Activated CD8-positive, alpha-beta T cell treated with anti-CD3 and anti-CD28 coated beads for 36 hours (primary cell): ENCODE results near the gene ESPL1. TPM values are rescaled to one million over a fixed set of nuclear protein-coding genes. Genes with fewer than 3 reads are reported as not detected.
"Not testable (repeated sequence)": the region's sequence is repeated elsewhere in the genome, so short reads cannot be mapped to it uniquely, and the experiment has no call there.

Experiments
- ATAC-seq: fragments of 200-7000 bp; cut with Tn5 transposase; one replicate; pipeline ENCODE4 v1.10.0; 2021; ENCODE audit warnings: mild to moderate bottlenecking, moderate library complexity
- CTCF ChIA-PET: fragments of 350-600 bp; sonication (Branson Sonifier 250); formaldehyde crosslinking; loops from one replicate; lab custom pipeline; 2021; ENCODE audit warnings: antibody characterized with exemption; lab: Charles Lee
- POLR2A ChIA-PET: fragments of 350-600 bp; sonication (Branson Sonifier 250); formaldehyde crosslinking; loops from one replicate; lab custom pipeline; 2021; ENCODE audit warnings: antibody characterized with exemption; lab: Charles Lee
- DNase-seq: peaks from one replicate; pipeline ENCODE4 v3.0.0-alpha.2; 2020
- H3K27ac Mint-ChIP-seq: one replicate; pipeline ENCODE4 v1.8.0; 2021; ENCODE audit warnings: mild to moderate bottlenecking, mixed read lengths
- H3K27me3 Mint-ChIP-seq: one replicate; pipeline ENCODE4 v1.8.0; 2021; ENCODE audit warnings: mixed read lengths
- H3K36me3 Mint-ChIP-seq: one replicate; pipeline ENCODE4 v1.8.0; 2021; ENCODE audit warnings: low read depth, mixed read lengths
- H3K4me1 Mint-ChIP-seq: one replicate; pipeline ENCODE4 v1.8.0; 2021; ENCODE audit warnings: low read depth, mixed read lengths
- H3K4me3 Mint-ChIP-seq: one replicate; pipeline ENCODE4 v1.8.0; 2021; ENCODE audit warnings: mild to moderate bottlenecking, moderate library complexity, mixed read lengths
- H3K9me3 Mint-ChIP-seq: one replicate; pipeline ENCODE4 v1.8.0; 2021; ENCODE audit warnings: mixed read lengths
- intact Hi-C: fragments of 100-400 bp; cut with micrococcal nuclease; formaldehyde crosslinking; loops from one replicate; pipeline ENCODE4 v1.10.0; 2022
- total RNA-seq, 2 experiments: library from RNA; stranded (reverse); gene quantifications; one replicate each; pipeline ENCODE4 v1.2.3, GENCODE V29; 2021
- TF ChIP-seq, protein P1 (sequence below): fragments of 200-600 bp; IDR thresholded peaks from one replicate; pipeline ENCODE4 v1.8.0; 2022; ENCODE audit warnings: antibody characterized with exemption, mild to moderate bottlenecking

ESPL1 gene
- total RNA-seq, 2 experiments from 2014 or later: 62.1 to 63.4 TPM

DNA sequence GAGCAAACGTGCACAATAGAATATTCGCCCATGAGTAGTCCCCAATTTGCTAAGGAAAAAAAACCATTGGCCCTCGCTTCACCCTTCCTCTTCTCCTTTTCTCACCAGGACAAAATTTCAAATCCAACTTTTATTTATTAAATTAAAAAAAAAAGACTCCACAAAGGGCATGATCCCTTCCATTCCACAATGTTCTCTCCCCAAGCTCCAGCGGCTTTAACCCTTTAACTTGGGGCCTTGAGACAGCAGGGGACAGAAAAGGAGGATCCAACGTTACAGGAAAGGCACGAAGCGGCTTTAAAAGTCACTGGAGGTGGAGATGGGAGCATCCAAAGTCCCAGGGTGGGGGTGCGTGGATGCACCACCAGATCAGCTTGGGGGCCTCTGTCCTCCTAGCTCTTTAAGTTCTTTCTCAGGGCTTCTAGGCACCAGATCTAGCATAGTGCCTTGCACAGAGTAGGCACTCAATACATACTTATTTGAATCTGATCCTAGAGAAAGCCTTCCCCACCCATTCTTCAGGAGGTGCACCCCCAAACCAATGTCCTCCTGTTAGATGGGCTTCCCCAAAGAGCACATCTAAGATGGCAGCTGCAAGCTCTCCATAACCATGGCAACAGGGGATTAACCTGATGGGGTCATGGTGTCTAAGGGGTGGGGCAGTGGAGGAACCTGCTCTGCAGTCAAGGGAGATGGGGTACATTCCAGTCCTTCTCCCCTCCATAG is 58.5 kb downstream of the ESPL1 start:
- ChIA-PET POLR2A (interaction anchor here (0.8 kb wide), 1 partner anchor 114 kb away, joined by 3 read pairs; no protein-coding TSS in a partner anchor), CTCF (interaction anchor here (0.8 to 13.9 kb wide), 9 partner anchors 18 to 182 kb away, joined by 3 to 293 read pairs (median 6); partner anchors contain the start of genes NPFF and SP1)
- ATAC-seq (no peak), DNase-seq (peak; percentile 23)
- Mint-ChIP-seq H3K27me3 (peaks cover 2% of the 10 kb centered on the region), H3K9me3 (no peaks in the 10 kb centered on the region), H3K4me3 (peak overlapping the region; percentile 85), H3K36me3 (no peaks in the 10 kb centered on the region), H3K27ac (no peak overlapping the region), H3K4me1 (peaks cover 25% of the 10 kb centered on the region)
- intact Hi-C loops: no loop called here
- TF ChIP-seq, protein P1, sequence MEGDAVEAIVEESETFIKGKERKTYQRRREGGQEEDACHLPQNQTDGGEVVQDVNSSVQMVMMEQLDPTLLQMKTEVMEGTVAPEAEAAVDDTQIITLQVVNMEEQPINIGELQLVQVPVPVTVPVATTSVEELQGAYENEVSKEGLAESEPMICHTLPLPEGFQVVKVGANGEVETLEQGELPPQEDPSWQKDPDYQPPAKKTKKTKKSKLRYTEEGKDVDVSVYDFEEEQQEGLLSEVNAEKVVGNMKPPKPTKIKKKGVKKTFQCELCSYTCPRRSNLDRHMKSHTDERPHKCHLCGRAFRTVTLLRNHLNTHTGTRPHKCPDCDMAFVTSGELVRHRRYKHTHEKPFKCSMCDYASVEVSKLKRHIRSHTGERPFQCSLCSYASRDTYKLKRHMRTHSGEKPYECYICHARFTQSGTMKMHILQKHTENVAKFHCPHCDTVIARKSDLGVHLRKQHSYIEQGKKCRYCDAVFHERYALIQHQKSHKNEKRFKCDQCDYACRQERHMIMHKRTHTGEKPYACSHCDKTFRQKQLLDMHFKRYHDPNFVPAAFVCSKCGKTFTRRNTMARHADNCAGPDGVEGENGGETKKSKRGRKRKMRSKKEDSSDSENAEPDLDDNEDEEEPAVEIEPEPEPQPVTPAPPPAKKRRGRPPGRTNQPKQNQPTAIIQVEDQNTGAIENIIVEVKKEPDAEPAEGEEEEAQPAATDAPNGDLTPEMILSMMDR: no peak

DNA sequence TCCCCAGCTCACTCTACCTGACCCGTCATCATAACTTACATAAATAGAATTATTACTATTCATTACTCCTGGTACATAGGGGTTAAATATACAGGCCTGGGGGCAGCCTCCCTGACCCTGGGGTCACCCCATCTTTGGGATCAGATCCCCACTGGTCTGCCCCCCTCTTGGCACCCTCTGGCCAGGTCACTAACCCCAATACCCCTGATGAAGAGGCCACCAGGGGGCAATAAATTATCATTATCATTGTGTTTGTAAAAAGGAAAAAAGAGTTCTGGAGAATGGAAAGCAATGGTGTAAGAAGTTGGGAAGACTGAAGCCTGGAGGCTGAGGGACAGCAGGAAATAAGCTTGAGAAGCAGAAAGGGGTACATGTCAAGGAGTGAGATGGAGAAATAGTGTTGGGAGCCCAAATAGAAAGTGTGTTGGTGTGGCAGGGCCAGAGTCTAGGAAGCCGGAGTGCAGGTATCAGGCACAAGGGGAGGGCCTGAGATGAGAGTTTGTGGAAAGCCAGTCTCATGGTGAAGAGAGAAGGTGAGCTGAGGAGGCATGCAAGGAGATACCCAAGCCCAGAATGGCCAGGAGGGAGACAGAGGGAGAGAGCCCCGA is 59.4 kb downstream of the ESPL1 start:
- TF ChIP-seq, protein P1: peak; percentile 62
- CTCF ChIA-PET: interaction anchor here (0.7 to 13.9 kb wide), 12 partner anchors 9 to 296 kb away, joined by 3 to 293 read pairs (median 5); partner anchors contain the start of genes NPFF, SP1 and SP7
- ATAC-seq (no peak), DNase-seq (peak; percentile 28)
- Mint-ChIP-seq H3K27me3 (peaks cover 6% of the 10 kb centered on the region), H3K4me3 (no peak overlapping the region), H3K27ac (no peak overlapping the region), H3K9me3 (no peaks in the 10 kb centered on the region), H3K36me3 (no peaks in the 10 kb centered on the region), H3K4me1 (peaks cover 20% of the 10 kb centered on the region)
- POLR2A ChIA-PET: interaction anchor here (0.8 kb wide), 1 partner anchor 113 kb away, joined by 3 read pairs; no protein-coding TSS in a partner anchor
- intact Hi-C loops: no loop called here

DNA sequence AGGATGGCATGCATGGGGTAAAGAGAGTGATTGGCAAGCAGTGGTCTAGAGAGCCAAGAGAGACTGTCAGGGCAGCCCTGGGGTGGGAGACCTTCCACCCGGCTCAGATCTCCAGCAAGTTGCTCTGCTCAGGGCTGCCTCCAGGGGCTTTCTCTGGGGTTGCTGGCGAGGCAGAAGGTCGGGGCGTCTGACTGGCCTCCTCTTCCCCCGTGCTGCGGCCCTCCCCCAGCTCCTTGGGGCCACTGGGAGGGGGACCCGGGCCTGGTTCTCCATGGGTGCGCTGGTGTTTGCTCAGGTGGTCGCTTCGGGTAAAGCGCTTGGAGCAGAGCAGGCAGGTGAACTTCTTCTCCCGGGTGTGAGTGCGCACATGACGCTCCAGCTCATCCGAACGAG is 59.9 kb downstream of the ESPL1 start:
- H3K4me1 Mint-ChIP-seq: peaks cover 18% of the 10 kb centered on the region
- DNase-seq (peak; percentile 29), ATAC-seq (no peak)
- H3K9me3 Mint-ChIP-seq: no peaks in the 10 kb centered on the region
- H3K36me3 Mint-ChIP-seq: no peaks in the 10 kb centered on the region
- CTCF ChIA-PET: interaction anchor here (0.7 to 13.9 kb wide), 10 partner anchors 8 to 296 kb away, joined by 3 to 293 read pairs (median 4); partner anchors contain the start of genes NPFF, SP1 and SP7
- H3K27ac Mint-ChIP-seq: no peak overlapping the region
- intact Hi-C loops: no loop called here
- H3K27me3 Mint-ChIP-seq: peaks cover 7% of the 10 kb centered on the region
- TF ChIP-seq, protein P1: no peak
- POLR2A ChIA-PET: no interaction called here
- H3K4me3 Mint-ChIP-seq: no peak overlapping the region

DNA sequence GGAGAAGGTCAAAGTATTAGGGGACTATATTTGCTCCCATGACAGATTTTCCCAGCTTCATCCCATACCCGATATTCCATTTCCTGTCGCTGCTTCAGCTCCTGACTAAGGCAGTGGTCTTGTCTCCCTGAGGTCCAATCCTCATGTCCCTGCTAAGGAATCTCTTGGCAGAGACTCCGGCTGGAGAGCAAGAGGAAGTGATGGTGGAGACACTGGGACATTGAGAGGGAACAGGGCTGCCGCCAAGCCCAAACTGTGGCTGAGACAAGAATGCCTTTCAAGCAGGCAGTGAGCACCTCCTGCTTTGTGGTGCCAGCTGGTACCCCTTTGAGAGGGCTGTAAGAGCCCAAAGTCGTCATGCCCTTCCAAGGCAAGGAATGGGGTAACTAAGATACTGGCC is 62.6 kb downstream of the ESPL1 start:
- intact Hi-C loops: no loop called here
- H3K9me3 Mint-ChIP-seq: no peaks in the 10 kb centered on the region
- TF ChIP-seq, protein P1: no peak
- peaks cover 5% of the 10 kb centered on the region for H3K4me1 Mint-ChIP-seq
- ChIA-PET POLR2A (no interaction called here), CTCF (interaction anchor here (1.1 to 13.9 kb wide), 4 partner anchors 9 to 22 kb away, joined by 4 to 293 read pairs (median 10); partner anchors contain the start of gene AAAS)
- no peak overlapping the region for H3K4me3 Mint-ChIP-seq
- DNase-seq: no peak
- H3K36me3 Mint-ChIP-seq: no peaks in the 10 kb centered on the region
- H3K27ac Mint-ChIP-seq: no peak overlapping the region
- H3K27me3 Mint-ChIP-seq: peaks cover 15% of the 10 kb centered on the region
- ATAC-seq: no peak

DNA sequence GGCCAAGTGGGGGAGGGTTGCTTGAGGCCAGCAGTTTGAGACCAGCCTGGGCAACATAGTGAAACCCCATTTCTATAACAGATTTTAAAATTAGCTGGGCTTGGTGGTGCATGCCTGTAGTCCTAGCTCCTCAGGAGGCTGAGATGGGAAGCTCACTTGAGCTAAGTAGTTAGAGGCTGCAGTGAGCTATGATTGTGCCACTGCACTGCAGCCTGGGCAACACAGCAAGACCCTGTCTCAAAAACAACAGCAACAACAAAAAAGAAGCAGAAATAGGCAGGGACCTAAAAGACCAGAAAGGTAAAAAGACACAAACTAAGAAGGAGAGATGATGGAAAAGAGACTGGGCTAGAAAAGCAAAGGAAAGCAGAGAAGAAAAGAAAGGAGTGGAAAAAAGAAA is 64.2 kb downstream of the ESPL1 start:
- H3K27me3 Mint-ChIP-seq: peaks cover 28% of the 10 kb centered on the region
- intact Hi-C loops, H3K36me3 Mint-ChIP-seq, DNase-seq, H3K4me3 Mint-ChIP-seq, H3K4me1 Mint-ChIP-seq, ATAC-seq, H3K9me3 Mint-ChIP-seq, H3K27ac Mint-ChIP-seq: not testable (repeated sequence)
- ChIA-PET POLR2A (interaction anchor here (1.7 kb wide), 1 partner anchor 114 kb away, joined by 3 read pairs; no protein-coding TSS in a partner anchor), CTCF (interaction anchor here (1.5 to 13.9 kb wide), 3 partner anchors 11 to 89 kb away, joined by 3 to 293 read pairs (median 16); partner anchors contain the start of gene AAAS)
